ENCODE data around the gene FBXL17. TPM values are rescaled to one million over a fixed set of nuclear protein-coding genes. Genes with fewer than 3 reads are reported as not detected.

Gene FBXL17
- total and polyA plus RNA-seq, 12 donors: 5.9 to 47.4 (median 41.1) TPM

- Histone ChIP-seq H3K4me3 (no peak overlapping the region), H3K4me1 (peaks cover 0 to 14% (median 6%) of the 10 kb centered on the region in 9 donors), H3K27ac (no peak overlapping the region), H3K27me3 (no peaks in the 10 kb centered on the region), H3K9me3 (no peaks in the 10 kb centered on the region), H3K36me3 (peaks cover 0 to 7% (median 0%) of the 10 kb centered on the region in 9 donors)
- 89 to 94% methylated on average over 2 of the region's 2 CpGs for WGBS, 2 donors
- intact Hi-C loops (cut with DNase I): no loop called here
- no peak for ATAC-seq
- TF ChIP-seq, protein P1, sequence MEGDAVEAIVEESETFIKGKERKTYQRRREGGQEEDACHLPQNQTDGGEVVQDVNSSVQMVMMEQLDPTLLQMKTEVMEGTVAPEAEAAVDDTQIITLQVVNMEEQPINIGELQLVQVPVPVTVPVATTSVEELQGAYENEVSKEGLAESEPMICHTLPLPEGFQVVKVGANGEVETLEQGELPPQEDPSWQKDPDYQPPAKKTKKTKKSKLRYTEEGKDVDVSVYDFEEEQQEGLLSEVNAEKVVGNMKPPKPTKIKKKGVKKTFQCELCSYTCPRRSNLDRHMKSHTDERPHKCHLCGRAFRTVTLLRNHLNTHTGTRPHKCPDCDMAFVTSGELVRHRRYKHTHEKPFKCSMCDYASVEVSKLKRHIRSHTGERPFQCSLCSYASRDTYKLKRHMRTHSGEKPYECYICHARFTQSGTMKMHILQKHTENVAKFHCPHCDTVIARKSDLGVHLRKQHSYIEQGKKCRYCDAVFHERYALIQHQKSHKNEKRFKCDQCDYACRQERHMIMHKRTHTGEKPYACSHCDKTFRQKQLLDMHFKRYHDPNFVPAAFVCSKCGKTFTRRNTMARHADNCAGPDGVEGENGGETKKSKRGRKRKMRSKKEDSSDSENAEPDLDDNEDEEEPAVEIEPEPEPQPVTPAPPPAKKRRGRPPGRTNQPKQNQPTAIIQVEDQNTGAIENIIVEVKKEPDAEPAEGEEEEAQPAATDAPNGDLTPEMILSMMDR (IDR thresholded peaks at IDR 0.05): no peak
- DNase-seq: no peak
Measured at GRCh38 chr5:107885601-107886000, 496.3 kb downstream of the FBXL17 start.

GRCh38 chr5:107884871-107885270, 497.0 kb downstream of the FBXL17 start:
- DNase-seq (no peak), ATAC-seq (no peak)
- Histone ChIP-seq H3K36me3 (peaks cover 0 to 14% (median 0%) of the 10 kb centered on the region in 9 donors), H3K4me1 (peaks cover 0 to 14% (median 6%) of the 10 kb centered on the region in 9 donors), H3K27ac (no peak overlapping the region), H3K27me3 (no peaks in the 10 kb centered on the region), H3K9me3 (no peaks in the 10 kb centered on the region), H3K4me3 (no peak overlapping the region)
- WGBS, 2 donors: 94% methylated on average over 1 of the region's 1 CpG
- TF ChIP-seq, protein P1 (IDR thresholded peaks at IDR 0.05): no peak
- intact Hi-C loops (cut with DNase I): no loop called here

DNA sequence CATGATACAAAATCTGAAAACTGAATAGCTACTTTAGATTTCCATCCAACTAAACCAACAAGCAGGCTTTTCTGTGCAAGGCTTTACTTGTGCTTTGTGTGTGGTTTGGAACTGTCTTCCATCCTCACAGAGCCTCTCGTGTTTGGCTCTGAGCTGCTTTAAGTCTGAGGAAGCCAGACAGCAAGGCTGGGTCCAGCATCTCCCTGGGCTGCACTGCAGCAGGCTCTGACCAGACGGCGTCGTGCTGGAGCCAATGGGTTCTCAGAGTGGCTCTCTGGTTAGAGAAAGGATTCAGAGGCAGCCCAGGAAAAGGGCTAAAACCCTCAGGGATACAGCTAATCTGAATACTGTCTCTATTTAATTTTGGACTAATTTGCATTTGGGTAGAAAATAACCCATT, 503.2 kb downstream of the FBXL17 start:
- Histone ChIP-seq H3K27me3 (no peaks in the 10 kb centered on the region), H3K27ac (no peak overlapping the region), H3K4me3 (no peak overlapping the region), H3K9me3 (no peaks in the 10 kb centered on the region), H3K4me1 (no peaks in the 10 kb centered on the region), H3K36me3 (peaks cover 0 to 18% (median 0%) of the 10 kb centered on the region in 9 donors)
- TF ChIP-seq, protein P1 (IDR thresholded peaks at IDR 0.05): no peak
- intact Hi-C loops (cut with DNase I): no loop called here
- ATAC-seq (no peak), DNase-seq (no peak)
- 72 to 84% methylated on average over 4 of the region's 4 CpGs for WGBS, 2 donors

- DNase-seq (no peak), ATAC-seq (no peak)
- Histone ChIP-seq H3K9me3 (no peaks in the 10 kb centered on the region), H3K4me1 (no peaks in the 10 kb centered on the region), H3K36me3 (peaks cover 0 to 18% (median 0%) of the 10 kb centered on the region in 9 donors), H3K4me3 (no peak overlapping the region), H3K27ac (no peak overlapping the region), H3K27me3 (no peaks in the 10 kb centered on the region)
- intact Hi-C loops (cut with DNase I): no loop called here
- TF ChIP-seq, protein P1 (IDR thresholded peaks at IDR 0.05): no peak
- WGBS, 2 donors: 86 to 88% methylated on average over 6 of the region's 6 CpGs
Measured at GRCh38 chr5:107876906-107877305, 505.0 kb downstream of the FBXL17 start.

Data from heart right ventricle (tissue), 16 donors.